GM12872 (cell line): ENCODE measurements around the gene ADAMTSL2.

ENCODE experiments used
- CTCF ChIP-seq: IDR thresholded peaks from 3 replicates; pipeline ENCODE4 v1.5.1; 2011; ENCODE audit warnings: low read depth, mild to moderate bottlenecking, low read length, moderate library complexity; ENCODE audit not compliant: insufficient read depth

The ADAMTSL2 gene

GRCh38 chr9:133576031-133576874 lies 41.7 kb downstream of the ADAMTSL2 start:
- TF ChIP-seq CTCF: no peak

GRCh38 chr9:133576875-133577736 lies 42.6 kb downstream of the ADAMTSL2 start:
- no peak for TF ChIP-seq CTCF

GRCh38 chr9:133577737-133578112 lies 43.2 kb downstream of the ADAMTSL2 start:
- no peak for TF ChIP-seq CTCF

GRCh38 chr9:133578524-133579441 lies 44.3 kb downstream of the ADAMTSL2 start:
- TF ChIP-seq CTCF: no peak

GRCh38 chr9:133579601-133580418 lies 45.3 kb downstream of the ADAMTSL2 start:
- TF ChIP-seq CTCF: no peak

- no peak for TF ChIP-seq CTCF
Observed at GRCh38 chr9:133580419-133580738, 45.9 kb downstream of the ADAMTSL2 start.
